Activated CD8-positive, alpha-beta T cell treated with anti-CD3 and anti-CD28 coated beads, Interleukin-2, amount 10 ng/mL, durations not matched to agents 7 days and 5 days (primary cell): ENCODE data around the gene FOXO6. TPM values are rescaled to one million over a fixed set of nuclear protein-coding genes. Genes with fewer than 3 reads are reported as not detected.

ENCODE experiments used
- ATAC-seq: fragments of 150-1000 bp; cut with Tn5 transposase; one replicate; pipeline ENCODE4 v1.10.0; 2021; ENCODE audit warnings: moderate library complexity
- CTCF ChIA-PET: fragments of 350-600 bp; sonication (Branson Sonifier 250); formaldehyde crosslinking; loops from one replicate; lab custom pipeline; 2021; ENCODE audit warnings: antibody characterized with exemption; lab: Charles Lee
- POLR2A ChIA-PET: fragments of 350-600 bp; sonication (Branson Sonifier 250); formaldehyde crosslinking; loops from one replicate; lab custom pipeline; 2021; ENCODE audit warnings: antibody characterized with exemption; lab: Charles Lee
- DNase-seq: peaks from one replicate; pipeline ENCODE4 v3.0.0-alpha.2; 2020
- H3K27ac Mint-ChIP-seq: one replicate; pipeline ENCODE4 v1.8.0; 2021; ENCODE audit warnings: mild to moderate bottlenecking, mixed read lengths
- H3K27me3 Mint-ChIP-seq: one replicate; pipeline ENCODE4 v1.8.0; 2021; ENCODE audit warnings: low read depth, mixed read lengths
- H3K36me3 Mint-ChIP-seq: one replicate; pipeline ENCODE4 v1.8.0; 2021; ENCODE audit warnings: low read depth, mixed read lengths
- H3K4me1 Mint-ChIP-seq: one replicate; pipeline ENCODE4 v1.8.0; 2021; ENCODE audit warnings: low read depth, mixed read lengths
- H3K4me3 Mint-ChIP-seq: one replicate; pipeline ENCODE4 v1.8.0; 2021; ENCODE audit warnings: mild to moderate bottlenecking, mixed read lengths
- H3K9me3 Mint-ChIP-seq: one replicate; pipeline ENCODE4 v1.8.0; 2022; ENCODE audit warnings: mixed read lengths; ENCODE audit not compliant: insufficient read depth
- total RNA-seq, 2 experiments: library from RNA; stranded (reverse); gene quantifications; one replicate each; pipeline ENCODE4 v1.2.3, GENCODE V29; 2021

Gene FOXO6
- total RNA-seq, 2 experiments from 2014 or later: 0.24 to 0.31 TPM

DNA sequence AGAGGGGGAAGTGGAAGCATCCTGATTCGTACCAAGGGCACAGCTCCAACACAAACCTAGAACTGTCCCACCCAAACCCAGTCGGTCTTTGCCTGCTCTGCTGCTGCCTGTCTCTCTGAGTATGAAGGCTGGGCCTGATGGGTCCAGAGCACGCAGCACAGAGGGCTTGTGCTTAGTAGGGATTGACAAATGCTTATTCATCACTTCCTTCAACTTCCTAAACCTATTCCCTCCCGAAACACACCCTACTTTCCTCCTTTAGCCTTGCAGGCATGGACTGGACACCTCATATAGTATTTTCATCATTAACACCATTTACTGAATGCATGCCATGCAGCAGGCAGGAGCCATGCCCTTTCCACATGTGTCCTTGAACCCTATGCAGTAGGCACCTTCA lies 31.3 kb downstream of the FOXO6 start:
- CTCF ChIA-PET: interaction anchor here (1.1 kb wide), 1 partner anchor 110 kb away, joined by 3 read pairs; no protein-coding TSS in a partner anchor
- H3K4me1 Mint-ChIP-seq: no peaks in the 10 kb centered on the region
- peaks cover 26% of the 10 kb centered on the region for H3K27me3 Mint-ChIP-seq
- H3K4me3 Mint-ChIP-seq: no peak overlapping the region
- H3K36me3 Mint-ChIP-seq: no peaks in the 10 kb centered on the region
- no peaks in the 10 kb centered on the region for H3K9me3 Mint-ChIP-seq
- ATAC-seq (no peak), DNase-seq (no peak)
- H3K27ac Mint-ChIP-seq: no peak overlapping the region
- POLR2A ChIA-PET: no interaction called here

DNA sequence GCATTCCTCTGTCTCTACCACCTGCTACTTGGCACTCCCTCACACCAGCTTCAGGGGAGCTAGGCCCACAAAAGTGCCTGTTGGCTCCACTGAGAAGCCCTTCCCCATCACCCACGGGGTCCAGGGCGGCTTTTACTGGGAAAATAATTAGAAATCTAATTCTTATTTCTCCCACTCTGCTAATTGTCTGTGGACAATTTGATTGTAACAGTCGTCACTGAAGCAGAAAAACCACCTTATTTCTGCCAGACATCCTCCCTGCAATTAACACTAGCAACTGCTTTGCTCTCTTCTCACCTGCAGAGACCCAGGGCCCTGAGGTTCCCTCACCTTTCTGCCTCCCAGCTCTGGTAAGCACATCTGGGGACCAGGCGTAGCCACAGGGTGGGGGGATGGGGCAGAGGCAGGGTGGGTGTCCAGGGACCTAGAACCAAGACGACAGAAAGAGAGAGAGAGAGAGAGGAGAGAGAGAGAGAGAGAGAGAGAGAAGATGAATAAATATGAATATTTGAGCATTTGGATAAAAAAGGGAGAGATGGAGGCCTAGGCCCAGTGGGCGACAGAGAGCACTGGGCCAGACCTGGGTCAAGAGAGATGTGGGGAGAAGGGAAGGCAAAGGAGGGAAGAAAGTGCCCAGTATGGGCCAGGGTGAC lies 32.6 kb downstream of the FOXO6 start:
- Mint-ChIP-seq H3K9me3 (no peaks in the 10 kb centered on the region), H3K27ac (no peak overlapping the region), H3K4me3 (no peak overlapping the region), H3K27me3 (peaks cover 23% of the 10 kb centered on the region), H3K36me3 (no peaks in the 10 kb centered on the region), H3K4me1 (no peaks in the 10 kb centered on the region)
- ATAC-seq (no peak), DNase-seq (no peak)
- ChIA-PET CTCF (no interaction called here), POLR2A (interaction anchor here (0.6 kb wide), 1 partner anchor 16 kb away, joined by 4 read pairs; no protein-coding TSS in a partner anchor)

- ChIA-PET CTCF (no interaction called here), POLR2A (interaction anchor here (0.6 kb wide), 1 partner anchor 16 kb away, joined by 4 read pairs; no protein-coding TSS in a partner anchor)
- Mint-ChIP-seq H3K36me3 (no peaks in the 10 kb centered on the region), H3K4me1 (no peaks in the 10 kb centered on the region), H3K4me3 (no peak overlapping the region), H3K27ac (no peak overlapping the region), H3K9me3 (no peaks in the 10 kb centered on the region), H3K27me3 (peaks cover 23% of the 10 kb centered on the region)
- no peak for ATAC-seq
- DNase-seq: no peak
Measured at GRCh38 chr1:41394369-41394744, 33.1 kb downstream of the FOXO6 start.

GRCh38 chr1:41394959-41395956 lies 34.0 kb downstream of the FOXO6 start:
- ChIA-PET CTCF (no interaction called here), POLR2A (no interaction called here)
- peaks cover 20% of the 10 kb centered on the region for H3K27me3 Mint-ChIP-seq
- ATAC-seq (no peak), DNase-seq (no peak)
- H3K36me3 Mint-ChIP-seq: no peaks in the 10 kb centered on the region
- H3K9me3 Mint-ChIP-seq: no peaks in the 10 kb centered on the region
- no peaks in the 10 kb centered on the region for H3K4me1 Mint-ChIP-seq
- no peak overlapping the region for H3K27ac Mint-ChIP-seq
- H3K4me3 Mint-ChIP-seq: no peak overlapping the region

- no peak overlapping the region for H3K4me3 Mint-ChIP-seq
- CTCF ChIA-PET: no interaction called here
- peaks cover 20% of the 10 kb centered on the region for H3K27me3 Mint-ChIP-seq
- no peaks in the 10 kb centered on the region for H3K4me1 Mint-ChIP-seq
- H3K36me3 Mint-ChIP-seq: no peaks in the 10 kb centered on the region
- no peak overlapping the region for H3K27ac Mint-ChIP-seq
- no peaks in the 10 kb centered on the region for H3K9me3 Mint-ChIP-seq
- POLR2A ChIA-PET: no interaction called here
- no peak for ATAC-seq
- no peak for DNase-seq
Measured at GRCh38 chr1:41396084-41396483, 34.9 kb downstream of the FOXO6 start.

DNA sequence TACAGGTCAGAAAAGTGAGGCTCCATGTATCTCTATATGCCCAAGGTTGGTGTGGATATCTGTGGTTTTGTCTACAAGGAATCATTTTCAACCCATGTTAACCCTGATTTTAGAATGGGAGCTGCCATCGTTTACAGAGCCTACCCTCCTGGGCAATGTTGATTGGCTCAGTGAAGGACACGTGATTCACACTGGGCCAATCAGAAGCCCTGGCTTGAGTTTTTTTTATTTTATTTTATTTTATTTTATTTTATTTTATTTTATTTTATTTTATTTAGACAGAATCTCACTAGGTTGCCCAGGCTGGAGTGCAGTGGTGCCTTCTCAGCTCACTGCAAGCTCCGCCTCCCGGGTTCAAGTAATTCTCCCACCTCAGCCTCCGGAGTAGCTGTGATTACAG lies 35.8 kb downstream of the FOXO6 start:
- no peaks in the 10 kb centered on the region for H3K36me3 Mint-ChIP-seq
- peaks cover 25% of the 10 kb centered on the region for H3K27me3 Mint-ChIP-seq
- no peak overlapping the region for H3K27ac Mint-ChIP-seq
- ChIA-PET POLR2A (no interaction called here), CTCF (no interaction called here)
- H3K4me3 Mint-ChIP-seq: no peak overlapping the region
- no peaks in the 10 kb centered on the region for H3K9me3 Mint-ChIP-seq
- DNase-seq: no peak
- H3K4me1 Mint-ChIP-seq: no peaks in the 10 kb centered on the region
- no peak for ATAC-seq

GRCh38 chr1:41397753-41398330 lies 36.6 kb downstream of the FOXO6 start:
- Mint-ChIP-seq H3K27me3 (peaks cover 25% of the 10 kb centered on the region), H3K27ac (no peak overlapping the region), H3K4me3 (no peak overlapping the region), H3K9me3 (no peaks in the 10 kb centered on the region), H3K36me3 (no peaks in the 10 kb centered on the region), H3K4me1 (no peaks in the 10 kb centered on the region)
- CTCF ChIA-PET: no interaction called here
- POLR2A ChIA-PET: no interaction called here
- DNase-seq (no peak), ATAC-seq (no peak)

DNA sequence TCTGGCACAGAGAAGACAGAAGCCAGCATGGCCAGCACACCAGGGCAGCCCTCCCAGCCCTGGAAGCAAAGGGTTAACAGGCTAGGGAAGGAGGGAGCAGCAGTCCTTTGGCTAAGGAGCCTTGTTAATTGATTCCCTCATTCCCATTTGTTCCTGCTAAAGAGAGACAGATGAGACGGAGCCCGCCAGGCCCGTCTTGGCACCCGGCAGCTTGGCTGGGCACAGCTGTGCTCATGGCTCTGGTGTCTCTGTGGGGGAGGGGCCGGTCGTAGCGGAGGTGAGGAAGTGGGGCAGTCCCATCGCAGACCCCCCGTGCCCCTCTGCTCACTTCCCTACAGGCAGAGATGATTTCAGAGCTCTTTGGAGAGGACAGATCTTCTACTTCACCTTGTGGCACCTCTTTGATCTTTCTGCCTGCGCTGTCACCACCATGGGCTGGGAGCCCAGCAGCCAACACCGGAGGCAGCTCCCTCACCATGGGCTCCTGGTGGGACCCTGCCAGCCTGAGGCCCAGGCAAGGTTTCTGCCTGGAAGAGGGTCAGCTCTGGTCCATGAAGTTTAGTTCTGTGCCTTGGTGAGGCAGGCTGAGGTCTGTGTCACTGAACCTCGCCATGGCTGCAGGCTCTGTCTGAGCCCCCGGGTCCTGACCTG lies 38.0 kb downstream of the FOXO6 start:
- no peaks in the 10 kb centered on the region for H3K9me3 Mint-ChIP-seq
- no peak for DNase-seq

DNA sequence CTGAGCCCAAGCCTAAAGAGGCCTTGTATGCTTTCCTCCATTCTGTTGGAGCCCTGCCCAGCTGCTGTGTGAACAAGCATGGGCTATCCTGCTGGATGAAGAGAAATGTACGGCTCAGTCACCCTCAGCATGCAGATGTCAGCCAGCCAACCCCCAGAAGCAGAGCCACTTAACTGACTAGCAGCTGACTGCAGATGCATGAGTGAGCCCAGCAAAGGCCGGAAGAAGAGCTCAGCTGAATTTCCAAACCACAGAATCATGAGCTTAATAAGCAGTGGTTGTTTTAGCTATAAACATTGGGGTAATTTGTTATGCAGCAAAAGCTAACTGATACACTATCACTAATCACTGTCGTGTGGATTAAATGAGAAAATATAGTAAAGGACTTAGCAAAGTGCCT lies 39.0 kb downstream of the FOXO6 start:
- ATAC-seq (no peak), DNase-seq (no peak)
- no peak overlapping the region for H3K4me3 Mint-ChIP-seq
- ChIA-PET CTCF (no interaction called here), POLR2A (no interaction called here)
- no peaks in the 10 kb centered on the region for H3K36me3 Mint-ChIP-seq
- H3K27me3 Mint-ChIP-seq: peaks cover 28% of the 10 kb centered on the region
- H3K27ac Mint-ChIP-seq: no peak overlapping the region
- no peaks in the 10 kb centered on the region for H3K9me3 Mint-ChIP-seq
- no peaks in the 10 kb centered on the region for H3K4me1 Mint-ChIP-seq

More for the DNA sequence above, 38.0 kb downstream of the FOXO6 start:
- Mint-ChIP-seq H3K4me3 (no peak overlapping the region), H3K4me1 (no peaks in the 10 kb centered on the region), H3K27me3 (peaks cover 30% of the 10 kb centered on the region), H3K36me3 (no peaks in the 10 kb centered on the region), H3K27ac (no peak overlapping the region)
- ChIA-PET CTCF (no interaction called here), POLR2A (no interaction called here)
- ATAC-seq: no peak

DNA sequence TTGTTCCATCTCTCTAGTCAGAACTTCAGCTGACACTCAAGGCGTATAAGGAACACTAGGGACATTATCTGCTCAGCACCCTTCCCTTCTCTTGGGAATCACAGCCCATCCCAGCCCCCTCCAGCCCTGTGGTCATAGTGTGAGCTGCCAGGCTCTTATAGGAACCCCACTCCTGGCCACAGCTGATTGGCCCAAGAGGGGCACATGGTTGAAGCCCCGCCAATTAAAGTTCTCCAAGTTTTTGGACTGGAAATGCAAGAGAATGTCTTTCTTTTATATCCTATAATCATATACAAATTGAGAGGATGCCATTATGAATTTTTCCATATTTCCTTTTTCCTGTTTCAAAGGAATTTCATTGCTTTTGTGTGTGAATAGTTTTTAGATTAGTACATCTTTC lies 40.7 kb downstream of the FOXO6 start:
- Mint-ChIP-seq H3K4me1 (no peaks in the 10 kb centered on the region), H3K27ac (no peak overlapping the region), H3K27me3 (peaks cover 13% of the 10 kb centered on the region), H3K4me3 (no peak overlapping the region), H3K36me3 (no peaks in the 10 kb centered on the region), H3K9me3 (no peaks in the 10 kb centered on the region)
- DNase-seq: no peak
- no peak for ATAC-seq
- CTCF ChIA-PET: no interaction called here
- POLR2A ChIA-PET: no interaction called here

DNA sequence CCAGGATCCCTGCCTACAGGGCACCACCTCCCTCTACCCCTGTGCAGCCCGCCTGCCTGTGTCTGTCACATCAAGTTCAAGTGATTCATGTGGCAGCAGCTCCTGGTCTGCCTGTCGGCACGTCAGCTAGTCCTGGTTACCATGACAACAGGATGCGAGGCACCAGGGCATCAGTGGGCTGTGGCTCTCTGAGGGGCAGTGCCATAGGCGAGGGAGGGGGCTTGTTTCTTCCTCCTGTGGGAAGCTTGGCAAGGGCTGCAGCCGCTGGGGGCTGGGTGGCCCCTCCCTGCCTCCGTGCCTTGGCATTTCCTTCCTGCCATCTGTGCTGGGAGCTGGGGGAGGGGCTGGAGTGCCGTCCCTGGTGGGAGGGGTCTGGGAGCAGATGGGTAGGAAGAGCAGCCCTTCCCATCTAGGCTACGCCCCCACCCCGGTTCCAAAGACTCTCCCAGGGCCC lies 43.1 kb downstream of the FOXO6 start:
- ATAC-seq: peak; percentile 66
- Mint-ChIP-seq H3K27me3 (peaks cover 15% of the 10 kb centered on the region), H3K4me3 (no peak overlapping the region), H3K27ac (no peak overlapping the region), H3K36me3 (no peaks in the 10 kb centered on the region), H3K9me3 (no peaks in the 10 kb centered on the region), H3K4me1 (no peaks in the 10 kb centered on the region)
- POLR2A ChIA-PET: no interaction called here
- peak; percentile 46 for DNase-seq
- CTCF ChIA-PET: interaction anchor here (1.4 kb wide), 1 partner anchor 122 kb away, joined by 5 read pairs; no protein-coding TSS in a partner anchor
